Nephron (organoid): ENCODE results near the gene PTPN22.
A peak's percentile ranks its signal among the peaks of the same experiment; 100 is the strongest.

Experiments
- H3K27ac Mint-ChIP-seq, 3 experiments: 2 replicates each; pipeline ENCODE4 v1.8.0; 2020; ENCODE audit warnings: mixed read lengths in 3 of 3, mild to moderate bottlenecking in 2 of 3, moderate library complexity in 1 of 3
- H3K27me3 Mint-ChIP-seq: 2 replicates; pipeline ENCODE4 v1.8.0; 2021; ENCODE audit warnings: low read depth, mild to moderate bottlenecking, moderate library complexity, mixed read lengths
- H3K36me3 Mint-ChIP-seq: 2 replicates; pipeline ENCODE4 v1.8.0; 2020; ENCODE audit warnings: low read depth, mixed read lengths
- H3K4me1 Mint-ChIP-seq: 2 replicates; pipeline ENCODE4 v1.8.0; 2020; ENCODE audit warnings: mixed read lengths
- H3K4me3 Mint-ChIP-seq, 3 experiments: 2 replicates each; pipeline ENCODE4 v1.8.0; 2020; ENCODE audit warnings: mild to moderate bottlenecking in 3 of 3, mixed read lengths in 3 of 3, moderate library complexity in 2 of 3
- H3K9me3 Mint-ChIP-seq: 2 replicates; pipeline ENCODE4 v1.8.0; 2020; ENCODE audit warnings: mixed read lengths
- TF ChIP-seq, protein P1 (sequence below), 3 experiments: fragments of 200-600 bp; sonication (generic); IDR thresholded peaks; one replicate each; pipeline ENCODE4 v1.5.0; 2021; ENCODE audit warnings: antibody characterized with exemption in 3 of 3; ENCODE audit not compliant: unreplicated experiment in 3 of 3

Gene PTPN22

GRCh38 chr1:113788802-113789201 lies 82.7 kb downstream of the PTPN22 start:
- no peaks in the 10 kb centered on the region for H3K9me3 Mint-ChIP-seq
- H3K27me3 Mint-ChIP-seq: no peaks in the 10 kb centered on the region
- no peak overlapping the region for H3K4me3 Mint-ChIP-seq
- TF ChIP-seq, protein P1, sequence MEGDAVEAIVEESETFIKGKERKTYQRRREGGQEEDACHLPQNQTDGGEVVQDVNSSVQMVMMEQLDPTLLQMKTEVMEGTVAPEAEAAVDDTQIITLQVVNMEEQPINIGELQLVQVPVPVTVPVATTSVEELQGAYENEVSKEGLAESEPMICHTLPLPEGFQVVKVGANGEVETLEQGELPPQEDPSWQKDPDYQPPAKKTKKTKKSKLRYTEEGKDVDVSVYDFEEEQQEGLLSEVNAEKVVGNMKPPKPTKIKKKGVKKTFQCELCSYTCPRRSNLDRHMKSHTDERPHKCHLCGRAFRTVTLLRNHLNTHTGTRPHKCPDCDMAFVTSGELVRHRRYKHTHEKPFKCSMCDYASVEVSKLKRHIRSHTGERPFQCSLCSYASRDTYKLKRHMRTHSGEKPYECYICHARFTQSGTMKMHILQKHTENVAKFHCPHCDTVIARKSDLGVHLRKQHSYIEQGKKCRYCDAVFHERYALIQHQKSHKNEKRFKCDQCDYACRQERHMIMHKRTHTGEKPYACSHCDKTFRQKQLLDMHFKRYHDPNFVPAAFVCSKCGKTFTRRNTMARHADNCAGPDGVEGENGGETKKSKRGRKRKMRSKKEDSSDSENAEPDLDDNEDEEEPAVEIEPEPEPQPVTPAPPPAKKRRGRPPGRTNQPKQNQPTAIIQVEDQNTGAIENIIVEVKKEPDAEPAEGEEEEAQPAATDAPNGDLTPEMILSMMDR (IDR thresholded peaks at IDR 0.05; ENCODE audit: unreplicated experiment in 3 of 3): no peak
- peaks cover 63% of the 10 kb centered on the region for H3K36me3 Mint-ChIP-seq
- H3K4me1 Mint-ChIP-seq: peaks cover 11% of the 10 kb centered on the region
- H3K27ac Mint-ChIP-seq: no peak overlapping the region

DNA sequence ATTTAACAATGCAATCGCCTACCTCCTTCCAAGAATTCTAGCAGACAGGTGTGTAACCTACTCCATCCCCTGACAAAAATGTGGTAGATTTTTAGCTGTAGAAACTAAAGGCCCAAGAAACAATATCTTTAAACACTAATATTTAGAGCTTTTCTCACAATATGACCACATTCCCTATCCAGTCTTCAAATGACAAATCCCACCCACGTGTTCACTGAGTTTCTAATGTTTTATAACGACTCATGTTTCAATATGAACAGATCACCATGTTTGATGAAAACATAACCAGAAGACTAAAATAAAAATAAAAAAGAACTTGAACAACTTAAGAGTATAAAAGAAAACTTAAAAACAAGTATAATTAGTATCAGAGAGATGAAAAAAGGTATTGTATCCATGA lies 83.8 kb downstream of the PTPN22 start:
- Mint-ChIP-seq H3K36me3 (peaks cover 56% of the 10 kb centered on the region), H3K27ac (no peak overlapping the region), H3K4me3 (no peak overlapping the region), H3K27me3 (no peaks in the 10 kb centered on the region), H3K9me3 (no peaks in the 10 kb centered on the region), H3K4me1 (peaks cover 11% of the 10 kb centered on the region)
- TF ChIP-seq, protein P1 (IDR thresholded peaks at IDR 0.05; ENCODE audit: unreplicated experiment in 3 of 3): no peak

DNA sequence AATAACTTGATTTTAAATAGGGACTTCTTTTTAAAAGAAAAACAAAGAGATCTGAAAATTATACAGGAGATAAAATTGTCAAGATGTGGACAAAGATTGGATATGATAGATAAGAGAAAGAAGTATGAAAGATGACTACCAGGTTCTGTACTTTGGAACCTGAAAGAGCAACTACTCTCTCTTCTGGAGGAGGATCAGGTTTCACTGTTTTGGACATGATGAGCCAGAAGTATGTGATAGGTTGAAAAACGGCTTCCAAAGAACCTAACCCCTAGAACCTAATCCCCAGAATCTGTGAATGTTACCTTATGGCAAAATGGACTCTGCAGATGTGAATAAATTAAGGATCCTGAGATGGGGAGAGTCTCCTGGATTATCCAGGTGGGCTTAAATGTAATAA lies 85.4 kb downstream of the PTPN22 start:
- Mint-ChIP-seq H3K36me3 (peaks cover 47% of the 10 kb centered on the region), H3K27ac (no peak overlapping the region)

DNA sequence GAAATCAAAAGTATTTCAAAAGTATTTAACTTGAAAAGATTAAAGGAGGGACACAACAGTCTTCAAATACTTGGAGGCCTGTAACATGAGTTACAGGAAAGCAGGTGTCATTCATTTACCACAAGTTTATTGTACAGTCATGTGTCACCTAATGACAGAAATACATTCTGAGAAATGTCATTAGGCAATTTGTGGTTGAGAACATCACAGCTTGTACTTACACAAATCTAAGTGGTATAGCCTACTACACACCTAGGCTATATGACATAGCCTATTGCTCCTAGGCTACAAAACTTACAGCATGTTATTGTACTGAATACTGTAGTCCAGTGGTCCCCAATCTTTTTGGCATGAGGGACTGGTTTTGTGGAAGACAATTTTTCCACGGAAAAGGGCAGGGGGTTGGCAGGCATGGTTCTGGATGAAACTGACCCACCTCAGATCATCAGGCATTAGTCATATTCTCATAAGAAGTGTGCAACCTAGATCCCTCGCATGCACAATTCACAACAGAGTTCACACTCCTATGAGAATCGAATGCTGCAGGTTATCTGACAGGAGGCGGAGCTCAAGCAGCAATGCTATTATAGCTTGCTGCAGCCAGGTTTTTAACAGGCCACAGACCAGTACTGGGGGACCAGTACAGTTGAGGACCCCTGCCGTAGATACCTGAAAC lies 87.3 kb downstream of the PTPN22 start:
- Mint-ChIP-seq H3K4me3 (no peak overlapping the region), H3K27ac (peak overlapping the region; percentile 23 to 59 (median 51)), H3K36me3 (peaks cover 33% of the 10 kb centered on the region), H3K4me1 (peaks cover 11% of the 10 kb centered on the region), H3K9me3 (no peaks in the 10 kb centered on the region), H3K27me3 (no peaks in the 10 kb centered on the region)
- TF ChIP-seq, protein P1 (IDR thresholded peaks at IDR 0.05; ENCODE audit: unreplicated experiment in 3 of 3): no peak

More for the DNA sequence above, 85.4 kb downstream of the PTPN22 start:
- H3K4me1 Mint-ChIP-seq: peaks cover 11% of the 10 kb centered on the region
- H3K27me3 Mint-ChIP-seq: no peaks in the 10 kb centered on the region
- no peaks in the 10 kb centered on the region for H3K9me3 Mint-ChIP-seq
- TF ChIP-seq, protein P1 (IDR thresholded peaks at IDR 0.05; ENCODE audit: unreplicated experiment in 3 of 3): no peak
- H3K4me3 Mint-ChIP-seq: no peak overlapping the region

DNA sequence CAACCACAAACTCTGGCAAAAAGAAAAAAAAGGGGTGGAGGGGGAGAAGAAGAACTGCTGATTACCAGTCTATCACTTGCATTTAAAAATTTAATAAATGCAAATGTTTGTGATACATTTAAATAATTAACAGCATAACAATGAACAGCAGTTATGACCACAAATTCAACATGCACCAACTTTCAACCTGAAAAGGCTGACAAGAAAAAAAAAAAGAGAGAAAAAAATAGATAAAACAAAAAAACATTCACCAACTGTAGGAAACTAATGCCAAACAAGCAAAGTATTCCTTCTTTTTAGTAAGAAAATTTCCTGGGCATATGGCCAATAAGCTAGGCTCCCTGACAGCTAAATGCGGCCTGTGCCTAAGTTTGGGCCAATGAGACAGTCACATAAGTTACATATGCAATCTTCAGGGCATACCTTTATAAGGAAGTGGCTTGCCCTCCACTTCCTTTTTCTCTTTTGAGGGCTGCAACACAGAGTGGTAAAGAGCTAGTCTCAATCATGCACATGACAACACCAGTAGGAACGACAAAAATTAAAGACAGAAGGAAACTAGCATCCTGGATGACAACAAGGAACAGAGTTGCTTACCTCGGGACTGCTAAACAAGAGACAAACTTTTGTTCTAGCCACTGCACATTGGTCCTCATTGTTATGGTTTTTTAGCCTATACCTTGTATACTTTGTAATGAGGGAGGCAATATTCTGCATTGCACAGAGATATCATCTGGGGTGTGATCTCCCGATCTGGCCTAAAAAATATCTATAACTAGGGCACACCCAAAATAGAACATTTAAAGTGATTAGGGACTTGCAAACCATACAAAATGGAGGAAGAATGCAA lies 88.0 kb downstream of the PTPN22 start:
- H3K36me3 Mint-ChIP-seq: peaks cover 30% of the 10 kb centered on the region
- no peaks in the 10 kb centered on the region for H3K9me3 Mint-ChIP-seq
- H3K27me3 Mint-ChIP-seq: no peaks in the 10 kb centered on the region
- TF ChIP-seq, protein P1 (IDR thresholded peaks at IDR 0.05; ENCODE audit: unreplicated experiment in 3 of 3): no peak
- peaks cover 11% of the 10 kb centered on the region for H3K4me1 Mint-ChIP-seq
- H3K4me3 Mint-ChIP-seq: no peak overlapping the region
- H3K27ac Mint-ChIP-seq: peak overlapping the region in 2 of 3 experiments; percentile 51 to 59
